ENCODE results near the gene BCLAF1. TPM values are rescaled to one million over a fixed set of nuclear protein-coding genes. Genes with fewer than 3 reads are reported as not detected.

The BCLAF1 gene
- total and polyA plus RNA-seq, 9 of the 15 experiments (the other 6 are each of a cell fraction or from before 2014, with no cell fraction given) = 65.4 to 286 (median 165) TPM

DNA sequence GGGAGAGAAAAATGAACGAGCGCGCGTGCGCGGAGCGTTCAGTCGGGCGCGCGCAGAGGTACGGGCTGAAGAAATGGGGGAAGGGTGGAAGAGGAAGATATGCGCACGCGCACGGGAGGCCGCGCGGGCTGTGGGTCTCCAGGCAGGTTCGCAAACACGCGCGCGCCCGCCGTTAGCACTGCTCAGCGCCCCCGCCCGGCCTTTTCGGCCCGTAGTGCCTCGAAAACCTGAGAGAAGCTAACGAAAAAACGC, 393 bp downstream of the BCLAF1 start (continued):
- TF ChIP-seq, protein P1, sequence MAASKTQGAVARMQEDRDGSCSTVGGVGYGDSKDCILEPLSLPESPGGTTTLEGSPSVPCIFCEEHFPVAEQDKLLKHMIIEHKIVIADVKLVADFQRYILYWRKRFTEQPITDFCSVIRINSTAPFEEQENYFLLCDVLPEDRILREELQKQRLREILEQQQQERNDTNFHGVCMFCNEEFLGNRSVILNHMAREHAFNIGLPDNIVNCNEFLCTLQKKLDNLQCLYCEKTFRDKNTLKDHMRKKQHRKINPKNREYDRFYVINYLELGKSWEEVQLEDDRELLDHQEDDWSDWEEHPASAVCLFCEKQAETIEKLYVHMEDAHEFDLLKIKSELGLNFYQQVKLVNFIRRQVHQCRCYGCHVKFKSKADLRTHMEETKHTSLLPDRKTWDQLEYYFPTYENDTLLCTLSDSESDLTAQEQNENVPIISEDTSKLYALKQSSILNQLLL (CRISPR knock-in tag; IDR thresholded peaks at IDR 0.05; ENCODE audit: borderline replicate concordance) = no peak
- TF ChIP-seq, protein P2, sequence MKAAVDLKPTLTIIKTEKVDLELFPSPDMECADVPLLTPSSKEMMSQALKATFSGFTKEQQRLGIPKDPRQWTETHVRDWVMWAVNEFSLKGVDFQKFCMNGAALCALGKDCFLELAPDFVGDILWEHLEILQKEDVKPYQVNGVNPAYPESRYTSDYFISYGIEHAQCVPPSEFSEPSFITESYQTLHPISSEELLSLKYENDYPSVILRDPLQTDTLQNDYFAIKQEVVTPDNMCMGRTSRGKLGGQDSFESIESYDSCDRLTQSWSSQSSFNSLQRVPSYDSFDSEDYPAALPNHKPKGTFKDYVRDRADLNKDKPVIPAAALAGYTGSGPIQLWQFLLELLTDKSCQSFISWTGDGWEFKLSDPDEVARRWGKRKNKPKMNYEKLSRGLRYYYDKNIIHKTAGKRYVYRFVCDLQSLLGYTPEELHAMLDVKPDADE (conservative IDR thresholded peaks at IDR 0.05; ENCODE audit: control insufficient read depth, low read depth, low read length) = no peak
- TF ChIP-seq PTBP1 (IDR thresholded peaks at IDR 0.05; ENCODE audit: low read depth, low read length) (0 out of 2 replicates have a peak, but pooled peaks have one; percentile 71), RBM15 (IDR thresholded peaks at IDR 0.05; ENCODE audit: insufficient read depth, low read length) (no peak), MYBL2 (IDR thresholded peaks at IDR 0.05; ENCODE audit: low read depth) (no peak), MYBL2 (CRISPR knock-in tag; IDR thresholded peaks at IDR 0.05; ENCODE audit: borderline replicate concordance) (no peak), KDM5B (IDR thresholded peaks at IDR 0.05; ENCODE audit: insufficient replicate concordance, low read depth, low read length) (no peak), NFE2L1 (tag; IDR thresholded peaks at IDR 0.05; ENCODE audit: borderline replicate concordance, low read depth) (no peak), NFIC (IDR thresholded peaks at IDR 0.05) (0 out of 2 replicates have a peak, but pooled peaks have one; percentile 14), E2F3 (CRISPR knock-in tag; IDR thresholded peaks at IDR 0.05) (peak; percentile 82; the same call in 1 of the 2 replicates), ZNF282 (CRISPR knock-in tag; IDR thresholded peaks at IDR 0.05) (no peak), ZNF717 (CRISPR knock-in tag; IDR thresholded peaks at IDR 0.05) (no peak), HSF4 (CRISPR knock-in tag; IDR thresholded peaks at IDR 0.05; ENCODE audit: borderline replicate concordance) (no peak), NRF1 (conservative IDR thresholded peaks at IDR 0.05 in 1 of 2, IDR thresholded peaks at IDR 0.05 in 1 of 2) (peak; percentile 98), ELF4 (CRISPR knock-in tag; IDR thresholded peaks at IDR 0.05) (peak; percentile 86; the same call in 1 of the 2 replicates), PHB (CRISPR knock-in tag; IDR thresholded peaks at IDR 0.05) (peak; percentile 93; the same call in 1 of the 2 replicates), ZNF695 (CRISPR knock-in tag; IDR thresholded peaks at IDR 0.05) (no peak; the same call in 1 of the 2 replicates), ZNF583 (CRISPR knock-in tag; IDR thresholded peaks at IDR 0.05) (peak; percentile 33; the same call in 1 of the 2 replicates), POLR2AphosphoS2 (IDR thresholded peaks at IDR 0.05; ENCODE audit: low read length) (peak; percentile 78), ESRRA (IDR thresholded peaks at IDR 0.05; ENCODE audit: borderline replicate concordance, low read depth) (no peak), GTF2A2 (tag; IDR thresholded peaks at IDR 0.05) (no peak), RBM25 (IDR thresholded peaks at IDR 0.05; ENCODE audit: low read depth, low read length, severe bottlenecking) (no peak)
- TF ChIP-seq, protein P3, sequence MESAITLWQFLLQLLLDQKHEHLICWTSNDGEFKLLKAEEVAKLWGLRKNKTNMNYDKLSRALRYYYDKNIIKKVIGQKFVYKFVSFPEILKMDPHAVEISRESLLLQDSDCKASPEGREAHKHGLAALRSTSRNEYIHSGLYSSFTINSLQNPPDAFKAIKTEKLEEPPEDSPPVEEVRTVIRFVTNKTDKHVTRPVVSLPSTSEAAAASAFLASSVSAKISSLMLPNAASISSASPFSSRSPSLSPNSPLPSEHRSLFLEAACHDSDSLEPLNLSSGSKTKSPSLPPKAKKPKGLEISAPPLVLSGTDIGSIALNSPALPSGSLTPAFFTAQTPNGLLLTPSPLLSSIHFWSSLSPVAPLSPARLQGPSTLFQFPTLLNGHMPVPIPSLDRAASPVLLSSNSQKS (CRISPR knock-in tag; IDR thresholded peaks at IDR 0.05) = 0 out of 2 replicates have a peak, but pooled peaks have one; percentile 16
- TF ChIP-seq, protein P4, sequence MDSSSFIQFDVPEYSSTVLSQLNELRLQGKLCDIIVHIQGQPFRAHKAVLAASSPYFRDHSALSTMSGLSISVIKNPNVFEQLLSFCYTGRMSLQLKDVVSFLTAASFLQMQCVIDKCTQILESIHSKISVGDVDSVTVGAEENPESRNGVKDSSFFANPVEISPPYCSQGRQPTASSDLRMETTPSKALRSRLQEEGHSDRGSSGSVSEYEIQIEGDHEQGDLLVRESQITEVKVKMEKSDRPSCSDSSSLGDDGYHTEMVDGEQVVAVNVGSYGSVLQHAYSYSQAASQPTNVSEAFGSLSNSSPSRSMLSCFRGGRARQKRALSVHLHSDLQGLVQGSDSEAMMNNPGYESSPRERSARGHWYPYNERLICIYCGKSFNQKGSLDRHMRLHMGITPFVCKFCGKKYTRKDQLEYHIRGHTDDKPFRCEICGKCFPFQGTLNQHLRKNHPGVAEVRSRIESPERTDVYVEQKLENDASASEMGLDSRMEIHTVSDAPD (CRISPR knock-in tag; IDR thresholded peaks at IDR 0.05) = no peak
- TF ChIP-seq, protein P5, sequence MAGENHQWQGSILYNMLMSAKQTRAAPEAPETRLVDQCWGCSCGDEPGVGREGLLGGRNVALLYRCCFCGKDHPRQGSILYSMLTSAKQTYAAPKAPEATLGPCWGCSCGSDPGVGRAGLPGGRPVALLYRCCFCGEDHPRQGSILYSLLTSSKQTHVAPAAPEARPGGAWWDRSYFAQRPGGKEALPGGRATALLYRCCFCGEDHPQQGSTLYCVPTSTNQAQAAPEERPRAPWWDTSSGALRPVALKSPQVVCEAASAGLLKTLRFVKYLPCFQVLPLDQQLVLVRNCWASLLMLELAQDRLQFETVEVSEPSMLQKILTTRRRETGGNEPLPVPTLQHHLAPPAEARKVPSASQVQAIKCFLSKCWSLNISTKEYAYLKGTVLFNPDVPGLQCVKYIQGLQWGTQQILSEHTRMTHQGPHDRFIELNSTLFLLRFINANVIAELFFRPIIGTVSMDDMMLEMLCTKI (IDR thresholded peaks at IDR 0.05; ENCODE audit: partially characterized antibody) = no peak
